Smooth muscle cell (in vitro differentiated cells): ENCODE results near the gene CGB7. TPM values are rescaled to one million over a fixed set of nuclear protein-coding genes. Genes with fewer than 3 reads are reported as not detected.
"Not testable (repeated sequence)": the region's sequence is repeated elsewhere in the genome, so short reads cannot be mapped to it uniquely, and the experiment has no call there.

Source experiments
- DNase-seq: peaks from one replicate; lab custom pipeline; 2025; ENCODE audit not compliant: unreplicated experiment; lab: John Stamatoyannopoulos, UW
- H2AFZ ChIP-seq: fragments of 200-600 bp; sonication (generic); 2 replicates; pipeline ENCODE4 v1.6.0; 2016; ENCODE audit warnings: antibody characterized with exemption, low read depth, mild to moderate bottlenecking
- H3F3A ChIP-seq: fragments of 200-600 bp; sonication (generic); 2 replicates; pipeline ENCODE4 v1.6.0; 2017; ENCODE audit warnings: antibody characterized with exemption, low read depth
- H3K27ac ChIP-seq: fragments of 200-600 bp; sonication (generic); 2 replicates; pipeline ENCODE4 v1.5.1; 2016; ENCODE audit warnings: low read depth, mild to moderate bottlenecking
- H3K27me3 ChIP-seq: fragments of 200-600 bp; sonication (generic); 2 replicates; pipeline ENCODE4 v1.6.1; 2016; ENCODE audit warnings: low read depth, mild to moderate bottlenecking
- H3K36me3 ChIP-seq: fragments of 200-600 bp; sonication (generic); 2 replicates; pipeline ENCODE4 v1.5.1; 2016; ENCODE audit warnings: low read depth
- H3K4me1 ChIP-seq: fragments of 200-600 bp; sonication (generic); 2 replicates; pipeline ENCODE4 v1.5.1; 2016; ENCODE audit warnings: low read depth
- H3K4me2 ChIP-seq: fragments of 200-600 bp; sonication (generic); 2 replicates; pipeline ENCODE4 v1.6.0; 2016; ENCODE audit warnings: mild to moderate bottlenecking
- H3K4me3 ChIP-seq: fragments of 200-600 bp; sonication (generic); 2 replicates; pipeline ENCODE4 v1.5.1; 2016; ENCODE audit warnings: mild to moderate bottlenecking
- H3K79me2 ChIP-seq: fragments of 200-600 bp; sonication (generic); 2 replicates; pipeline ENCODE4 v1.6.0; 2016; ENCODE audit warnings: low read depth, mild to moderate bottlenecking
- H3K9ac ChIP-seq: fragments of 200-600 bp; sonication (generic); 2 replicates; pipeline ENCODE4 v1.6.0; 2016; ENCODE audit warnings: low read depth
- H3K9me3 ChIP-seq: fragments of 200-600 bp; sonication (generic); replicated peaks from 2 replicates; pipeline ENCODE4 v1.5.1; 2016; ENCODE audit warnings: low read depth
- H4K20me1 ChIP-seq: fragments of 200-600 bp; sonication (generic); 2 replicates; pipeline ENCODE4 v1.6.0; 2016; ENCODE audit warnings: low read depth
- CTCF ChIP-seq: fragments of 200-600 bp; sonication (generic); IDR thresholded peaks from 2 replicates; pipeline ENCODE4 v1.5.1; 2017; ENCODE audit warnings: borderline replicate concordance, mild to moderate bottlenecking, antibody characterized with exemption; ENCODE audit not compliant: insufficient read depth, poor library complexity, severe bottlenecking
- WGBS: methylation state at CpG from one replicate; pipeline ENCODE4 v1.1.7; 2016; ENCODE audit warnings: low lambda C conversion rate; 5-methylcytosine and 5-hydroxymethylcytosine counted together
- polyA plus RNA-seq: library from polyadenylated mRNA; unstranded; fragments of >200 nt; fragmentation: Nextera tagmentation; extraction: Ambion mirVana; gene quantifications from 2 replicates; pipeline ENCODE4 v1.2.1, GENCODE V29; 2016
- total RNA-seq: library from RNA; depleted of rRNA; stranded (reverse); fragments of >200 nt; gene quantifications from 2 replicates; pipeline ENCODE4 v1.2.3, GENCODE V29; 2014

CGB7 gene
- total and polyA plus RNA-seq, 2 experiments from 2014 or later: 2.0 to 2.5 TPM

DNA sequence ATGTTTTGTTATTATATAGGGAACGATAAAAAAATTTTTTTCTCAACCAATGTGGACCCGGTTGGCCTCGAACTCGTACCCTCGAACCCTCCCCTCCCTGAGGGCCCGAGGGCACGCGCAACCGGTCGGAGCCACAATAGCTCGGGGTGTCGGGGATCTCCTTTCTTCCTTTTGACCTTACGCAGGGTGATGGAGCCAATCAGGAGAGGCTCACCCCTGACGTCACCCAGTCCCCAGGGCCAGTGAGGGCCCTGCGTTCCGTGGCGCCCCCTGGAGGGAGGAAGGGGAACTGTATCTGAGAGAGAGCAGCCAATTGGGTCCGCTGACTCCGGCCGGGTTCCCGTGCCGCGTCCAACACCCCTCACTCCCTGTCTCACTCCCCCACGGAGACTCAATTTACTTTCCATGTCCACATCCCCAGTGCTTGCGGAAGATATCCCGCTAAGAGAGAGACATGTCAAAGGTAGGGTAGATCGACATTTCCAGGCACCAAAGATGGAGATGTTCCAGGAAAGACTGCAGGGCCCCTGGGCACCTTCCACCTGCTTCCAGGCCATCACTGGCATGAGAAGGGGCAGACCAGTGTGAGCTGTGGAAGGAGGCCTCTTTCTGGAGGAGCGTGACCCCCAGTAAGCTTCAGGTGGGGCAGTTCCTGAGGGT is 25.8 kb downstream of the CGB7 start, which contains the start of gene CGB2:
Gene CGB2 (plus strand): TSS at position 249 of the 660 bp plus-strand sequence. CDS start 206 bp downstream, at position 455.
- not testable (repeated sequence) for DNase-seq, H3K27me3 ChIP-seq, H3K9ac ChIP-seq, H3K4me2 ChIP-seq, H3K4me1 ChIP-seq, H3K4me3 ChIP-seq, H3K9me3 ChIP-seq, H3K36me3 ChIP-seq, H2AFZ ChIP-seq, H4K20me1 ChIP-seq, H3F3A ChIP-seq, H3K79me2 ChIP-seq, H3K27ac ChIP-seq
- 49% methylated on average over 28 of the region's 28 CpGs for WGBS
- peak; percentile 52 for TF ChIP-seq CTCF

DNA sequence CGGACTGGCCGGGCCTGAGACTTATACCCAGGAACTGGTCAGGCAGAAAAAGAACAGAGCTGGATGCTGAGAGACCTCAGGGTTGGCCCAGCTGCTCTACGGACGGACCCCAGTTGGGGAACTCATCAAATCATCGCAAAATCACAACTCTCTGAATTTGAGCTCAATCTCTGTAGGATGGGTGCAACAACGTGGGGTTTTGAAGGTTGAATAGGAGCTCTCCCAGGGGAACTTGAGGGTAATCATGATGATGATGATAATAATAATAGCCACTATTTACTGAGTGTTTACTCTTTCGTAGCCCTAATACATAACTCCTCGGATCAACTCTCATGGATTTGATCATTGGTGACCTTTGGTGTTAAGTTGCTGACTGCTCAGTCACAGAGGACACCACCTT is 27.2 kb downstream of the CGB7 start:
- not testable (repeated sequence) for H3F3A ChIP-seq, H3K79me2 ChIP-seq, H3K9ac ChIP-seq, H2AFZ ChIP-seq, DNase-seq, H3K9me3 ChIP-seq, H3K27me3 ChIP-seq, H3K36me3 ChIP-seq, H3K4me1 ChIP-seq, H4K20me1 ChIP-seq, H3K4me2 ChIP-seq, H3K4me3 ChIP-seq, H3K27ac ChIP-seq
- WGBS: 87% methylated on average over 6 of the region's 8 CpGs

DNA sequence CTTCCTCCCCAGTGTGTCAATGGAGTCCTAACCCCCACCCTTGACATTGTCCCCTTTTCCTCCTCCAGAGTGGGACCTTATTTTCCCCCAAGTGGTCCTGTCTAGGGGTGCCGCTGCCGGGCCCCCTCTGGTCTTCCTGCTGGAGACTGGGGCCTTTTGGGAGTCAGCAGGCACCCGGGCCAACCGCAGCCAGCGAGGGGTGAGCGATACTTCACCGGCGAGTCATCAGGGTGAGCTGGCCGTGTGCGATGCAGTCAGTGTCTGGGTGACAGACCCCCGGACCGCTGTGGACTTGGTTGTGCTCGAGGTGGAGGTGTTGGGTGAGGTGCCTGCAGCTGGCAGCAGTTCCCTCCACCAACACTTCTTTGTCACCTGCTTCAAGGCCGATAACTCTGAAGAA is 27.8 kb downstream of the CGB7 start:
- not testable (repeated sequence) for H4K20me1 ChIP-seq, H3K4me2 ChIP-seq, DNase-seq, H3F3A ChIP-seq, H3K27me3 ChIP-seq, H3K9me3 ChIP-seq, H3K4me3 ChIP-seq, H3K36me3 ChIP-seq, H2AFZ ChIP-seq, H3K79me2 ChIP-seq, H3K4me1 ChIP-seq
- Histone ChIP-seq H3K27ac (peak overlapping the region; percentile 63), H3K9ac (peak overlapping the region; percentile 54)
- 47% methylated on average over 14 of the region's 14 CpGs for WGBS

DNA sequence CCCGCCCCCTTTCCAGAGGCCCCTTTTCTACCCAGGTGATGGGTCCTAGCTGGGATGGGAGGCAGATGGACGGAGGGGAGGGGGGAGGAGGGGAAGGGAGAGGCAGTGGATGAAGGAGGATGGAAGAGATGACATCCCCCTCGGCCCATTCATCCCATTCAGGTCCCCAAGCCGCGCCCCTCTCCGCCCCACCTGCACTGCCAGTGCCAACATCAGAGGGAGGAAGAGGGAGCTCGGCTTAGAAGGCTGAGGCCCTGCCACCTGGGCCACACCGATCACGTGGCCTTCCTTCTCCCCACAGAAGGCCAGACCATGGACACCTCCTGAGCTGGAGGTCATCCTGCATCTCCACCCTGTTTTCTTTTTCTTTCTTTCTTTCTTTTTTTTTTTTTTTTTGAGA is 28.9 kb downstream of the CGB7 start:
- not testable (repeated sequence) for H3K4me2 ChIP-seq, H3K79me2 ChIP-seq, H2AFZ ChIP-seq, H3K4me3 ChIP-seq, H3K27ac ChIP-seq, H3K9me3 ChIP-seq, H3F3A ChIP-seq, H4K20me1 ChIP-seq, H3K27me3 ChIP-seq, H3K4me1 ChIP-seq, H3K9ac ChIP-seq, DNase-seq, H3K36me3 ChIP-seq
- WGBS: 98% methylated on average over 3 of the region's 9 CpGs

- H3K4me1 ChIP-seq, H2AFZ ChIP-seq, H3K27me3 ChIP-seq, H3K4me2 ChIP-seq, H3K79me2 ChIP-seq, H4K20me1 ChIP-seq, H3F3A ChIP-seq, DNase-seq, H3K36me3 ChIP-seq, H3K4me3 ChIP-seq, H3K9me3 ChIP-seq, H3K9ac ChIP-seq: not testable (repeated sequence)
- 29% methylated on average over 10 of the region's 23 CpGs for WGBS
- H3K27ac ChIP-seq: peak overlapping the region; percentile 11
Observed at GRCh38 chr19:49025599-49025998, 31.9 kb downstream of the CGB7 start.

DNA sequence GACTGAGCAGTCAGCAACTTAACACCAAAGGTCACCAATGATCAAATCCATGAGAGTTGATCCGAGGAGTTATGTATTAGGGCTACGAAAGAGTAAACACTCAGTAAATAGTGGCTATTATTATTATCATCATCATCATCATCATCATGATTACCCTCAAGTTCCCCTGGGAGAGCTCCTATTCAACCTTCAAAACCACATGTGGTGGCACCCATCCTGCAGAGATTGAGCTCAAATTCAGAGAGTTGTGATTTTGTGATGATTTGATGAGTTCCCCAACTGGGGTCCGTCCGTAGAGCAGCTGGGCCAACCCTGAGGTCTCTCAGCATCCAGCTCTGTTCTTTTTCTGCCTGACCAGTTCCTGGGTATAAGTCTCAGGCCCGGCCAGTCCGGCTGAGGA is 32.5 kb downstream of the CGB7 start:
- not testable (repeated sequence) for H3K79me2 ChIP-seq, H3K27me3 ChIP-seq, H3K36me3 ChIP-seq, H3K4me1 ChIP-seq, H3K4me2 ChIP-seq, H3F3A ChIP-seq, H4K20me1 ChIP-seq, H3K9ac ChIP-seq, H3K4me3 ChIP-seq, DNase-seq, H3K27ac ChIP-seq, H2AFZ ChIP-seq, H3K9me3 ChIP-seq
- WGBS: 93% methylated on average over 4 of the region's 6 CpGs

- H3K79me2 ChIP-seq, H3K4me1 ChIP-seq, H3K36me3 ChIP-seq, H2AFZ ChIP-seq, H3F3A ChIP-seq, DNase-seq, H3K4me3 ChIP-seq, H3K27ac ChIP-seq, H3K4me2 ChIP-seq, H3K9ac ChIP-seq, H4K20me1 ChIP-seq, H3K9me3 ChIP-seq, H3K27me3 ChIP-seq: not testable (repeated sequence)
- WGBS: 79% methylated on average over 15 of the region's 15 CpGs
Observed at GRCh38 chr19:49024233-49024632, 33.3 kb downstream of the CGB7 start, which contains the start of gene CGB3. Gene CGB3 (minus strand): TSS chr19:49024333. CDS start chr19:49023971, 362 bp downstream.
